ENCODE measurements around the gene NUDT3.
"Not testable (repeated sequence)": the region's sequence is repeated elsewhere in the genome, so short reads cannot be mapped to it uniquely, and the experiment has no call there.

The NUDT3 gene

GRCh38 chr6:34324221-34324620 is 68.2 kb downstream of the NUDT3 start:
- DNase-seq (ENCODE audit: low read depth in 1 of 2, low spot score in 1 of 2), result not testable (repeated sequence)

GRCh38 chr6:34323300-34323699 is 69.2 kb downstream of the NUDT3 start:
- no peak for DNase-seq (ENCODE audit: low read depth in 1 of 2, low spot score in 1 of 2)

GRCh38 chr6:34322732-34323131 is 69.7 kb downstream of the NUDT3 start:
- no peak for DNase-seq (ENCODE audit: low read depth in 1 of 2, low spot score in 1 of 2)

- no peak for DNase-seq (ENCODE audit: low read depth in 1 of 2, low spot score in 1 of 2)
These were observed 70.6 kb downstream of the NUDT3 start for GRCh38 chr6:34321821-34322220.

- DNase-seq (ENCODE audit: low read depth in 1 of 2, low spot score in 1 of 2), result no peak
These were observed 73.0 kb downstream of the NUDT3 start for GRCh38 chr6:34319471-34319885.

GRCh38 chr6:34318499-34319470 is 73.7 kb downstream of the NUDT3 start:
- DNase-seq (ENCODE audit: low read depth in 1 of 2, low spot score in 1 of 2), result no peak

- DNase-seq (ENCODE audit: low read depth in 1 of 2, low spot score in 1 of 2), result no peak
These were observed 74.5 kb downstream of the NUDT3 start for GRCh38 chr6:34317882-34318498.

- no peak for DNase-seq (ENCODE audit: low read depth in 1 of 2, low spot score in 1 of 2)
These were observed 75.3 kb downstream of the NUDT3 start for GRCh38 chr6:34317172-34317477.

GRCh38 chr6:34316431-34317171 is 75.9 kb downstream of the NUDT3 start:
- DNase-seq (ENCODE audit: low read depth in 1 of 2, low spot score in 1 of 2), result no peak

- no peak for DNase-seq (ENCODE audit: low read depth in 1 of 2, low spot score in 1 of 2)
These were observed 76.7 kb downstream of the NUDT3 start for GRCh38 chr6:34315780-34316179.

GRCh38 chr6:34315256-34315655 is 77.2 kb downstream of the NUDT3 start:
- no peak for DNase-seq (ENCODE audit: low read depth in 1 of 2, low spot score in 1 of 2)

- no peak for DNase-seq (ENCODE audit: low read depth in 1 of 2, low spot score in 1 of 2)
These were observed 80.2 kb downstream of the NUDT3 start for GRCh38 chr6:34312259-34312658.

- DNase-seq (ENCODE audit: low read depth in 1 of 2, low spot score in 1 of 2), result no peak
These were observed 81.7 kb downstream of the NUDT3 start for GRCh38 chr6:34310817-34311216.

- no peak for DNase-seq (ENCODE audit: low read depth in 1 of 2, low spot score in 1 of 2)
These were observed 84.0 kb downstream of the NUDT3 start for GRCh38 chr6:34308483-34308882.

GRCh38 chr6:34305982-34306708 is 86.3 kb downstream of the NUDT3 start:
- no peak for DNase-seq (ENCODE audit: low read depth in 1 of 2, low spot score in 1 of 2)

GRCh38 chr6:34305497-34305896 is 87.0 kb downstream of the NUDT3 start:
- DNase-seq (ENCODE audit: low read depth in 1 of 2, low spot score in 1 of 2), result no peak

- no peak for DNase-seq (ENCODE audit: low read depth in 1 of 2, low spot score in 1 of 2)
These were observed 88.3 kb downstream of the NUDT3 start for GRCh38 chr6:34304164-34304563.

- no peak for DNase-seq (ENCODE audit: low read depth in 1 of 2, low spot score in 1 of 2)
These were observed 89.5 kb downstream of the NUDT3 start for GRCh38 chr6:34302929-34303328.

- no peak for DNase-seq (ENCODE audit: low read depth in 1 of 2, low spot score in 1 of 2)
These were observed 91.1 kb downstream of the NUDT3 start for GRCh38 chr6:34301408-34301807.

- DNase-seq (ENCODE audit: low read depth in 1 of 2, low spot score in 1 of 2), result no peak
These were observed 92.1 kb downstream of the NUDT3 start for GRCh38 chr6:34300332-34300751.

- no peak for DNase-seq (ENCODE audit: low read depth in 1 of 2, low spot score in 1 of 2)
These were observed 93.5 kb downstream of the NUDT3 start for GRCh38 chr6:34298941-34299340.
